ENCODE measurements around the gene CCDC9.
"Not testable (repeated sequence)": the region's sequence is repeated elsewhere in the genome, so short reads cannot be mapped to it uniquely, and the experiment has no call there.

The CCDC9 gene

DNA sequence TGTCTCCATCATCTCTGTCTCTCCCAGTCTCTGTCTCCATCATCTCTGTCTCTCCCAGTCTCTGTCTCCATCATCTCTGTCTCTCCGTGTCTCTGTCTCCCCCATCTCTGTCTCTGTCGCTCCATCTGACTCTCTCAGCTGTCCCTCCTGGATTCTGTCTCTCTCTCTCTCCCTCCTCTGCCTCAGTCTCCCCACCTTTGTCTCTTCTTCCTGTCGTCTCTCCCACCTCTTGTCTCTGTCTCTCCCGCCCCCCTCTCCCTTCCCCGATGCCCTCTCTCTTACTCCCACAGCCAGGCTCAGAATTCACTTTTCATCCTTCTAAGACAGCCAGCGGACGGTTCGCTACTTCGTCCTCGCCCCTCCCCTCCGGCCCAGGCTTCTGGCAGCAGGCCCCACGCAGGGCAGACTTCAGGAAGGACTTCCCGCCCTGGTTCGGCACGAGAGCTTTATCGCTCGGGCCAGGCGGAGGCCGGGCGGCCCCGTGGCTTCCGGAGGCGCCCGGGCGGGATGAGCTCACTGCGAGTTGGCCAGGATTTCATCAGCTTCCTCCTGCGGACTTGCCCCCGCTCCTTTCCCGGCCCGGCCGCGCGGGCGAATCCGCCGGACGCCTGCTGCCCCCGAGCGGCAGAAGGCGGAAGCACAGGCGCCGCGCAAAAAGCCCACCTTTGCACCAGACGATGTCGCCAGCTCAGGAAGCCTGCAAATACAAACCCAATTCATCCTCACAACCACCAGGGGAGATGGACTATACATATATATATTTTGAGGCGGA, 12.4 kb upstream of the CCDC9 start:
- Histone ChIP-seq H3K9me3 (ENCODE audit: control insufficient read depth in 1 of 2, low read length in 2 of 2) (no peaks in the 10 kb centered on the region), H3K4me1 (ENCODE audit: control insufficient read depth in 1 of 2, insufficient read depth in 2 of 2, low read length in 2 of 2) (peaks cover 22 to 38% of the 10 kb centered on the region in 2 donors), H3K4me3 (ENCODE audit: low read depth in 1 of 2, low read length in 2 of 2) (peak overlapping the region; percentile 43 to 73), H3K36me3 (ENCODE audit: control insufficient read depth in 1 of 2, insufficient read depth in 2 of 2, low read length in 2 of 2) (no peaks in the 10 kb centered on the region), H3K9ac (ENCODE audit: low read depth in 1 of 2, low read length in 2 of 2) (peak overlapping the region; percentile 32 to 39), H3K27ac (ENCODE audit: low read depth, low read length) (peak overlapping the region; percentile 62), H3K27me3 (ENCODE audit: control insufficient read depth in 1 of 2, insufficient read depth in 2 of 2, low read length in 2 of 2) (peaks cover 28 to 29% of the 10 kb centered on the region in 2 donors)

DNA sequence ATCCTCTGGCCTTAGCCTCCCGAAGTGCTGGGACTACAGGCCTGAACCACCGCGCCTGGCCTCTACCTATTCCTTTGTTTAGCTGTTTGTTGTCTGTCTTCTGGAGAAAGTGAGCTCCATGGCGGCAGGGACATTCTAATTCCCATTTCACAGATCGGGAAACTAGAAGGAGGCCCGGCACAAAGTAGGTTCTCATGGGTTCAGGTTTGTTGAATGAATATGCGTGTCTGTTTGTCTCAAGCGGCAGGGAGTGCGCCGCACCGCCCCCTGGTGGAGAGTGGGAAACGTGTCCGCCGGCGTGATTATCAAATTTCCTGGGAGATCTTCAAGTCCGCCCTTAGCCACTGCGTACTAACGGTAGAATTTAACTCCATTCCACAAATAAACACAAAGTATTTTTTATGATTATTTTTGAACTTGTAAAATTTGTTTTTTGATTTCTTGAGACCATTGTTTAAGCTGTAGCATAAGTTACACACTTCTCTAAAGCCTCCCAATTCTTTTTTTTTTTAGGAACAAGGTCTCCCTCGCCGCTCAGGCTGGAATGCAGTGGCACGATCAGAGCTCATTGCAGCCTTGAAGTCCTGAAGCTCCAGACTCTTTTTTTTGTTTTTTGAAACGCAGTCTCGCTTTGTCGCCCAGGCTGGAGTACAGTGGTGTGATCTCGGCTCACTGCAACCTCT, 8.9 kb upstream of the CCDC9 start:
- Histone ChIP-seq H3K9ac (ENCODE audit: low read depth in 1 of 2, low read length in 2 of 2) (no peak overlapping the region), H3K27ac (ENCODE audit: low read depth, low read length) (no peak overlapping the region), H3K9me3 (ENCODE audit: control insufficient read depth in 1 of 2, low read length in 2 of 2) (no peaks in the 10 kb centered on the region), H3K4me1 (ENCODE audit: control insufficient read depth in 1 of 2, insufficient read depth in 2 of 2, low read length in 2 of 2) (peaks cover 11 to 18% of the 10 kb centered on the region in 2 donors), H3K27me3 (ENCODE audit: control insufficient read depth in 1 of 2, insufficient read depth in 2 of 2, low read length in 2 of 2) (no peaks in the 10 kb centered on the region), H3K4me3 (ENCODE audit: low read depth in 1 of 2, low read length in 2 of 2) (no peak overlapping the region), H3K36me3 (ENCODE audit: control insufficient read depth in 1 of 2, insufficient read depth in 2 of 2, low read length in 2 of 2) (no peaks in the 10 kb centered on the region)

DNA sequence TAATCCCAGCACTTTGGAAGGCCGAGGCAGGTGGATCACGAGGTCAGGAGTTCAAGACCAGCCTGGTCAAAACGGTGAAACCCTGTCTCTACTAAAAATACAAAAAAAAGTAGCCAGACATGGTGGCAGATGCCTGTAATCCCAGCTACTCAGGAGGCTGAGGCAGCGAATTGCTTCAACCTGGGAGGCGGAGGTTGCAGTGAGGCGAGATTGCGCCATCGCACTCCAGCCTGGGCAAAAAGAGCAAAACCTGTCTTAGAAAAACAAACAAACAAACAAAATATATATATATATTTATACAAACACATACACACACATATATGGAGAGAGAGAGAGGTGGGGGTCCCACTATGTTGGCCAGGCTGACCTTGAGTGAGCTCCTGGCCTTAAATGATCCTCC, 3.3 kb upstream of the CCDC9 start:
- not testable (repeated sequence) for H3K27me3 ChIP-seq (ENCODE audit: control insufficient read depth in 1 of 2, insufficient read depth in 2 of 2, low read length in 2 of 2); H3K4me1 ChIP-seq (ENCODE audit: control insufficient read depth in 1 of 2, insufficient read depth in 2 of 2, low read length in 2 of 2); H3K4me3 ChIP-seq (ENCODE audit: low read depth in 1 of 2, low read length in 2 of 2); H3K9ac ChIP-seq (ENCODE audit: low read depth in 1 of 2, low read length in 2 of 2); H3K9me3 ChIP-seq (ENCODE audit: control insufficient read depth in 1 of 2, low read length in 2 of 2); H3K36me3 ChIP-seq (ENCODE audit: control insufficient read depth in 1 of 2, insufficient read depth in 2 of 2, low read length in 2 of 2); H3K27ac ChIP-seq (ENCODE audit: low read depth, low read length)

DNA sequence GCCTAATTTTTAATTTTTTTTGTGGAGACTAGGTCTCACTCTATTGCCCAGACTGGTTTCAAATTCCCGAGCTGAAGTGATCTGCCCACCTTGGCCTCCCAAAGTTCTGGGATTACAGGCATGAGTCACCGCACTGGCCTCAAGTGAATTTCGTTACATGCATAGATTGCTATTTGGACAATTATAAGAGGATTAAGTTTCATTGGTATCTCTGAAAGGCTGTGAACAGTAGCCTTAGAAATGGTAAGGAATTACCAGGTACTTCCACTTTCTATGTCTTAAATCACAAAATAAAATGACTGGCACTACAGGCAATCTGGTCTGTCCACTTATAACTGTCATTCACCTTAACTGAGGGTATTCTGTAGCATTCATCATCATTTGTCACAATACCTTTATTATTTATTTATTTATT, 2.9 kb upstream of the CCDC9 start:
- H3K9ac ChIP-seq (ENCODE audit: low read depth in 1 of 2, low read length in 2 of 2) = no peak overlapping the region
- H3K36me3 ChIP-seq (ENCODE audit: control insufficient read depth in 1 of 2, insufficient read depth in 2 of 2, low read length in 2 of 2) = peaks cover under 1 to 2% of the 10 kb centered on the region in 2 donors
- H3K4me1 ChIP-seq (ENCODE audit: control insufficient read depth in 1 of 2, insufficient read depth in 2 of 2, low read length in 2 of 2) = peaks cover 8 to 9% of the 10 kb centered on the region in 2 donors
- no peak overlapping the region for H3K27ac ChIP-seq (ENCODE audit: low read depth, low read length)
- no peaks in the 10 kb centered on the region for H3K27me3 ChIP-seq (ENCODE audit: control insufficient read depth in 1 of 2, insufficient read depth in 2 of 2, low read length in 2 of 2)
- no peak overlapping the region for H3K4me3 ChIP-seq (ENCODE audit: low read depth in 1 of 2, low read length in 2 of 2)
- H3K9me3 ChIP-seq (ENCODE audit: control insufficient read depth in 1 of 2, low read length in 2 of 2) = no peaks in the 10 kb centered on the region

DNA sequence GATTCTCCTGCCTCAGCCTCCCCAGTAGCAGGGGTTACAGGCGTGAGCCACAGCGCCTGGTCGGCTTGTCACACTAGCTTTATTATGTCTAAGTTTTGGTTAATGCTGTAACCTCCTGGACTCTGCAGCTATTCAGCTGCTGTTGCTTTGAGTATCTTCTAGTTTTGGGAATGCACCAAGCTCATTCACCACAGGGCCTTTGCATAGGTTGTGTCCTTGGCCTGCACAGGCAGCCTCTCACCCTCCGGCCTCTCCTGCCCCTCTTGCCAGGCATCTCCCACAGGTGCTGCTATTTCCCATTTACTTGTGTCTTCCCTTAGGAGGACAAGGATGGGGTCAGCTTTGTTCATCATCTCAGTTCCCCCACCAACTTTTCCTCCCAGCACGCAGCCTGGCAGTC, 2.4 kb upstream of the CCDC9 start:
- peaks cover 6 to 7% of the 10 kb centered on the region in 2 donors for H3K36me3 ChIP-seq (ENCODE audit: control insufficient read depth in 1 of 2, insufficient read depth in 2 of 2, low read length in 2 of 2)
- H3K9ac ChIP-seq (ENCODE audit: low read depth in 1 of 2, low read length in 2 of 2) = no peak overlapping the region
- H3K9me3 ChIP-seq (ENCODE audit: control insufficient read depth in 1 of 2, low read length in 2 of 2) = no peaks in the 10 kb centered on the region
- H3K27ac ChIP-seq (ENCODE audit: low read depth, low read length) = no peak overlapping the region
- H3K4me1 ChIP-seq (ENCODE audit: control insufficient read depth in 1 of 2, insufficient read depth in 2 of 2, low read length in 2 of 2) = peaks cover 13 to 14% of the 10 kb centered on the region in 2 donors
- no peak overlapping the region for H3K4me3 ChIP-seq (ENCODE audit: low read depth in 1 of 2, low read length in 2 of 2)
- no peaks in the 10 kb centered on the region for H3K27me3 ChIP-seq (ENCODE audit: control insufficient read depth in 1 of 2, insufficient read depth in 2 of 2, low read length in 2 of 2)

DNA sequence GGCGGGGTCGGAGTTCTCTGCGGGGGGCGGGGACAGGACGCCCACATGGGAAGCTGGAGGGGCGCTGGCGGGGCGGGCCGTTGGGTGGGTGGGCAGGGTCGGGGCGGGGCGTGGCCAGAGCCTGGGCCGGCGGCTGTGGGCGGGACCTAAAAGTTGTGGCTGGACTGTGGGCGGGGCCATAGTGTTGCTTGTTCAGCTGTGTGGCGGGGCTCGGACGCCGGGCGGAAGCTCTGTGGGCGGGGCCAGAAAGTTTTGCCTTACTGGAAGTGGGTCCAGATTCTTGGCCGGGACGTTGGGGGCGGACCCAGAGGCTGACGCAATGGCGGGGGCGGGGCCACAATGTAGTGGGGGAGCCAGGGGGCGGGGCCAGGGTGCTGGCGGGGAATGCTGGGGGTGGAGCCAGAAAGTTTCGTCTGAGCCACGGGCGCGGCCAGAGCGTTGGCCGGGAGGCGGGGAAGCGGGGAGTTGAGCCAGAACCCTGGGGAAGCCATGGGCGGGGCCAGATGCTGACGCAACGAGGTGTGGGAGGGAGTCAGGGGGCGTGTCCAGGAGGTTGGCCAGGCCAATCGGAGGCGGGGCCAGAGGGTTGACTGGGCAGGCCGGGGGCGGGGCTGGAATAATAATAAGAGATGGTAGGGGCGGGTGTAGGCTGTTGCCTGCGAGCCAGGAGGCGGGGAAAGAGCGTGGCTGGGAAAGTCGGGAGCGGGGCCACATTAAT, 527 bp downstream of the CCDC9 start:
- Histone ChIP-seq H3K9ac (ENCODE audit: low read depth in 1 of 2, low read length in 2 of 2) (peak overlapping the region in 1 of 2 donors; percentile 84), H3K9me3 (ENCODE audit: control insufficient read depth in 1 of 2, low read length in 2 of 2) (no peaks in the 10 kb centered on the region), H3K36me3 (ENCODE audit: control insufficient read depth in 1 of 2, insufficient read depth in 2 of 2, low read length in 2 of 2) (peaks cover 14 to 31% of the 10 kb centered on the region in 2 donors)

DNA sequence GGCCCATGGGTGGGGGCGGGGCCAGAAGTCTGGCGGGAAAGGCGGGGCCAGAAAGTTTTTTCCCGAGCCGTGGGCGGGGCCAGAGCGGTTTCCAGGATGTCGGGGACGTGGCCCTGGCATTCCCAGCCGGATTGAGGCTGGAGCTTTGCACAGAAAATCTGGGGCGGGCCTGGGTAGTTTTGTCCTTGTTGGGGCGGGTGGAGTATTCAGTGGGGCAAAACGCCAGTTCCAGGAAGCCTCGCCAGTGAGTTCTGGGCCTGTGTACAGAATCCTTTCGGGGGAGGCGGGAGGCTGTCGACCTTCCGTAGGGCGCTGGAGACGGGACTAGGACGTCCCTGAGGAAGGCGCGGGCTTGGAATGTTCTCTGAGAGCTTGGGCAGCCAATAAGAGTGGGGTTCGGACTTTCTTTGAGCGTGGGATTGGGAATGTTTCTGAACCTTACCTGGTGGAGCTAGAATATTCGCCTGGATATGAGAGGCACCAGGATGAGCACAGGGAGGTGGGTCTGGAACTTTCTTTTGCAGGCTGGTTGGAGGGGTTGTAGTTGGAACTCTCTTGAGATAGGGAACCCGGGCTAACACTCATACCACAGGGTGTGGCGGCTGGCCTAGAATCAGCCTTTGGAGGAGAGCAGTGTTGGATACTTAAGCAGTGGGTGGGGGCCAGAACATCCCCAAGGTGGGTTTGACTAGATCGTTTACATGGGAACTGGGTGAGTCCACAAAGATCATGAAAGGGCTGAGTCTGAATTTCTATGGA, 1.3 kb downstream of the CCDC9 start:
- peaks cover 14 to 32% of the 10 kb centered on the region in 2 donors for H3K36me3 ChIP-seq (ENCODE audit: control insufficient read depth in 1 of 2, insufficient read depth in 2 of 2, low read length in 2 of 2)
- H3K27ac ChIP-seq (ENCODE audit: low read depth, low read length) = peak overlapping the region; percentile 82
- no peaks in the 10 kb centered on the region for H3K27me3 ChIP-seq (ENCODE audit: control insufficient read depth in 1 of 2, insufficient read depth in 2 of 2, low read length in 2 of 2)
- H3K4me1 ChIP-seq (ENCODE audit: control insufficient read depth in 1 of 2, insufficient read depth in 2 of 2, low read length in 2 of 2) = peaks cover 17 to 20% of the 10 kb centered on the region in 2 donors
- H3K9ac ChIP-seq (ENCODE audit: low read depth in 1 of 2, low read length in 2 of 2) = peak overlapping the region; percentile 68 to 84
- H3K9me3 ChIP-seq (ENCODE audit: control insufficient read depth in 1 of 2, low read length in 2 of 2) = no peaks in the 10 kb centered on the region
- peak overlapping the region; percentile 57 to 77 for H3K4me3 ChIP-seq (ENCODE audit: low read depth in 1 of 2, low read length in 2 of 2)

More for the DNA sequence above, 527 bp downstream of the CCDC9 start:
- Histone ChIP-seq H3K4me3 (ENCODE audit: low read depth in 1 of 2, low read length in 2 of 2) (peak overlapping the region; percentile 78 to 92), H3K27me3 (ENCODE audit: control insufficient read depth in 1 of 2, insufficient read depth in 2 of 2, low read length in 2 of 2) (no peaks in the 10 kb centered on the region), H3K4me1 (ENCODE audit: control insufficient read depth in 1 of 2, insufficient read depth in 2 of 2, low read length in 2 of 2) (peaks cover 17 to 20% of the 10 kb centered on the region in 2 donors), H3K27ac (ENCODE audit: low read depth, low read length) (peak overlapping the region; percentile 89)

DNA sequence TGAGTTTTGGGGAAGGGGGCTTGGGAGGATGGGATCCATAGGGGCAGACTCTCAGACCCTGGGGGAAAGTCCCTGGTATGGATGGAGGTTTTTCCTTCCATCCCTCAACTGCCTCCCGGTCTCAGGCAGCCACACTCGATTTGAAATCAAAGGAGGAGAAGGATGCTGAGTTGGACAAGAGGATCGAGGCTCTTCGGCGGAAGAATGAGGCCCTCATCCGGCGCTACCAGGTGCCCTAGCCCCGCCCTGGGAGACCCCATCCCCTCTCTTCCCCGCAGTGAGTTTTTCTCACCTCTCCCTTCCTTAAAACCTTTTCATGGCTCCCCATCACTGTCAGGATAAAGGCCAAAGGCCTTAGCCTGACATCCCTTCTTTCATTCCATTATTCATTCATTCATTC, 2.1 kb downstream of the CCDC9 start:
- H3K27ac ChIP-seq (ENCODE audit: low read depth, low read length) = no peak overlapping the region
- H3K9ac ChIP-seq (ENCODE audit: low read depth in 1 of 2, low read length in 2 of 2) = peak overlapping the region in 1 of 2 donors; percentile 84
- H3K9me3 ChIP-seq (ENCODE audit: control insufficient read depth in 1 of 2, low read length in 2 of 2) = no peaks in the 10 kb centered on the region
- no peaks in the 10 kb centered on the region for H3K27me3 ChIP-seq (ENCODE audit: control insufficient read depth in 1 of 2, insufficient read depth in 2 of 2, low read length in 2 of 2)
- H3K4me1 ChIP-seq (ENCODE audit: control insufficient read depth in 1 of 2, insufficient read depth in 2 of 2, low read length in 2 of 2) = peaks cover 17 to 20% of the 10 kb centered on the region in 2 donors
- peak overlapping the region; percentile 57 to 77 for H3K4me3 ChIP-seq (ENCODE audit: low read depth in 1 of 2, low read length in 2 of 2)
- peaks cover 14 to 39% of the 10 kb centered on the region in 2 donors for H3K36me3 ChIP-seq (ENCODE audit: control insufficient read depth in 1 of 2, insufficient read depth in 2 of 2, low read length in 2 of 2)

DNA sequence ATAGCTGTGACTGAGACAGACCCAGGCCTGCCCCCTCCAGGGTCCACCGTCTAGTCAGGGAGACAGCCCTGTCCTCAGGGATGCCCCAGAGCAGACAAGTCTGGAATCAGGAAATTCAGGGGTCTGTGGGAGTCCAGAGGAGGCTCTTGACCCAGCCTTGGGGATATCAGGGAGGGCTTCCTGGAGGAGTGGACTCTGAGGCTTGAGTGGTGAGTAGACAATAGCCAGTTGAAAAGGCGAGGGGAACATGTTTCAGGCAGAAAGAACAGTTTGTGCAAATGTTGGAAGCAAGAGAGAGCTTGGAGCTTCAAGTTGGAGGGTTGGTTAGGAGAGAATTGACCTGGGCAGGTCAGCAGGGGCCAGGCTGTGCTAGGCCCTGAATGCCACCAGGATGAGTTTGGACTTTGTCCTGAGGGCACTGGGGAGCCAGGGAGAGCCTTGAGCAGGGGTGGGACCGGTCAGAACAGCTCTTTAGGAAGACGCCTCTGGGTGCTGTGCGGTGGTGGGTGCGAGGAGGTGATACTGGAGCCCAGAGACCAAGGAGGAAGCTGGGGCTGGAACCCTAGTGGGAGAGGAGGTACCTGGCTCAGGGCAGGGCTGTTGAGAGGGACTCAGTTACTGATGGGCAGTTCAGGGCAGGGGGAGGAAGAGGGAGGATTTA, 2.7 kb downstream of the CCDC9 start:
- H3K9me3 ChIP-seq (ENCODE audit: control insufficient read depth in 1 of 2, low read length in 2 of 2) = no peaks in the 10 kb centered on the region
- peaks cover 17 to 20% of the 10 kb centered on the region in 2 donors for H3K4me1 ChIP-seq (ENCODE audit: control insufficient read depth in 1 of 2, insufficient read depth in 2 of 2, low read length in 2 of 2)
- no peak overlapping the region for H3K9ac ChIP-seq (ENCODE audit: low read depth in 1 of 2, low read length in 2 of 2)
- H3K36me3 ChIP-seq (ENCODE audit: control insufficient read depth in 1 of 2, insufficient read depth in 2 of 2, low read length in 2 of 2) = peaks cover 14 to 39% of the 10 kb centered on the region in 2 donors
- no peak overlapping the region for H3K27ac ChIP-seq (ENCODE audit: low read depth, low read length)
- no peaks in the 10 kb centered on the region for H3K27me3 ChIP-seq (ENCODE audit: control insufficient read depth in 1 of 2, insufficient read depth in 2 of 2, low read length in 2 of 2)
- no peak overlapping the region for H3K4me3 ChIP-seq (ENCODE audit: low read depth in 1 of 2, low read length in 2 of 2)
